ENCODE measurements around the gene GALNS.
"Not testable (repeated sequence)": the region's sequence is repeated elsewhere in the genome, so short reads cannot be mapped to it uniquely, and the experiment has no call there.

GALNS gene

DNA sequence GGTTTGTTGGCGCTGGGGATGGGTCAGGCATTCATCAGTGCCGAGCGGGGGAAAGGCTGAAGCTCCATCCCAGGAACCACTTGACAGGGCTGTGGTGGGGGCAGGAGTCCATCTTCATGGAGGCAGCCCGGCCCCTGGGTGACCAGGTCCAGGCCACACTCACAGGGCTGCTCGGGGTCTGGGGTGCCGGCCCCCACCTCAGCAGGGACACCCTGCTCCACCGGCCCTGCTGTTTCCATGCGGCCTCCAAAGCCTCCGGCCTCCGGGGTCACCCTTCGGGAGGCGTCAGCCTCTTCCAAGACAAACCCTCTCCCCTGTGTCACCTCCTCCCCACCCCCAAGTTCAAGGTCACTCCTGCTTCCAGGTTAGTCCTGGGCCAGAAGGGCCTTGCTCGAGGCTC is 22.1 kb downstream of the GALNS start:
- no peak for DNase-seq

DNA sequence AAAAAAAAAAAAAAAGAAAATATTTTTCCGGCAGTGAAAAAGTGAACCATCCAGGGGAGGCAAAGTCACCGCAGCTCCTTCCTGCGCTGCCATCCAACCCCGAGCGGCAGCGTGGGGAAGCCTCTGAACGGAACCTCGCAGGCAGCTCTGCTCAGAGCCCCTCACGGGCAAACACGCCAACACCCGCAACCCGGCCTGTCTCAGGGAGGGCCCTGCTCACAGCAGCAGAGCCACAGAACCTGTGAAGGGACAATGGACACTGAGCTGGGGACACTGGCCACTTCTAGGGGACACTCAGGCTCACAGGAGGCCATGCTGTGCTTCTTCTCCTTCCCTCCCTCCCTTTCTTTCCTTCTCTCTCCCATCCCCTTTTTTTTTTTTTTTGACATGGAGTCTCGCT is 23.7 kb downstream of the GALNS start:
- DNase-seq, result no peak

DNA sequence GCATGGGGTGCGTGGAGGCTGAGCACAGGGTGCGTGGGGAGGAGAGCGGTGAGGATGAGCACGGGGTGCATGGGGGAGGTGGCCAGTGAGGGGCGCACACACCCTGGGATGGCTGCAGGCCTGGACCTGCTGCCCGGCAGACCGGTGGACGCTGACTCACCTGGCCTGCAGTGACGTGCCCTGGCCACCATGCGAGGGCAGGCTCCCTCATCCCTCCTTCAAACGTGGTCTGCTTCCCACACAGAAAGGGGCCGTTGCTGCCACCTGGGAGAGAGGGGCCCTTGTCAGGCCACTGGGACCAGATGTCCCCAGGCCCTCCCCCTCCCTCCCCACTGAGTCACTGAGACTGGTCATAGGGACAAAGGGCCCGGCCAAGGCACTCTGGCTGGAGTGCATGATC is 24.9 kb downstream of the GALNS start:
- DNase-seq, result no peak

- DNase-seq, result no peak
These were observed 26.0 kb downstream of the GALNS start for GRCh38 chr16:88830783-88831182.

DNA sequence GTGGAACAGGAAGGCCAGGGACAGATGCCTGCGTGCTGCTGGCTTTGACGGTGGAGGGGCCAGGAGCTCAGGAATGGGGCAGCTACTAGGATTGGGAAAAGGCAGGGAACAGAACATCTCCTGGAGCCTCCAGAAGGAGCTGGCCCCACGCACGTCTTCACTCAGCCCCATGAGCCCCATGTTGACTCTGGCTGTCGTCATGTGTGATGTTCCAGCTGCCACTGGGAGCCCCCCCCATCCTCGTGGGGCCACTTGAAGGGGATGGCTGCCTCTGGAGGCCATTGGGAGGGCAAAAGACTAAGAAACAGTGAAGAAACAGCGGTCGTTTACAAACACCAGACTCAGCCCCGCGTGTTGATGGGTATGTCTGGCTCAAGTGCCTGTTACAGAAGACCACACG is 26.5 kb downstream of the GALNS start:
- DNase-seq, result no peak

DNA sequence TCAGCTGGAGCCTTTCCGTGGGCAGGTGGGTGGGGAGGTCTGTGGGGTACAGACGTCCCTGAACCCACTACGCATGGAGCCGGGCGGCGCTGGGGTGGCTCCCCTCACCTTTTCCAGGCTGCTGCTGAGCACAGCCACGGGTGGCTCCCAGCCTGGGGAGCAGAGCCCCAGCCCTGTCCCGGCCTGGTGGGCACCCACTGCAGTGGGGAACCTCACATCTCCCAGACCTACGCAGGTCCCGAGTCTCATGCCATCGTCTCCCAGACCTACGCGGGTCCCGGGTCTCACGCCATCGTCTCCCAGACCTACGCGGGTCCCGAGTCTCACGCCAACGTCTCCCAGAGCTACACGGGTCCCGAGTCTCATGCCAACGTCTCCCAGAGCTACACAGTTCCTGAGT is 28.0 kb downstream of the GALNS start:
- no peak for DNase-seq

DNA sequence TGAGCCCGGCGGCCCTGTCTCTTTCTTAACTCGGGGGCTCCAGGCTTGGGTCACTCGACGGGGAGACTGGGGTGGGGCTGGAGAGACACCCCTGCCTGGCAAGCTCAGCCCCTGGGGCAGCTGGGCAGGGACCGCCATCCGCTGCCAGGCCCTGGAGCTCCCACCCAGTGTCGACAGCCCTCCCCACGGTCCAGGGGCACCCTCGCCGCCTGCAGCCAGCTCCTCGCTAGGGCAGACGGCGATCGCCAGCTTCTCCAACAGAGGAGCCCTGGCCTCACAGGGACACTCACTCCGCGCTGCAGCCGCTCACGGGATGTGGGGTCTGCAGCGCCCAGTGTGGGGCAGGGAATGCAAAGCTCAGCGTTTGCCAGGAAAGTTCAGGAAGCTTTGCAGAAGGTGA is 29.0 kb downstream of the GALNS start:
- no peak for DNase-seq

DNA sequence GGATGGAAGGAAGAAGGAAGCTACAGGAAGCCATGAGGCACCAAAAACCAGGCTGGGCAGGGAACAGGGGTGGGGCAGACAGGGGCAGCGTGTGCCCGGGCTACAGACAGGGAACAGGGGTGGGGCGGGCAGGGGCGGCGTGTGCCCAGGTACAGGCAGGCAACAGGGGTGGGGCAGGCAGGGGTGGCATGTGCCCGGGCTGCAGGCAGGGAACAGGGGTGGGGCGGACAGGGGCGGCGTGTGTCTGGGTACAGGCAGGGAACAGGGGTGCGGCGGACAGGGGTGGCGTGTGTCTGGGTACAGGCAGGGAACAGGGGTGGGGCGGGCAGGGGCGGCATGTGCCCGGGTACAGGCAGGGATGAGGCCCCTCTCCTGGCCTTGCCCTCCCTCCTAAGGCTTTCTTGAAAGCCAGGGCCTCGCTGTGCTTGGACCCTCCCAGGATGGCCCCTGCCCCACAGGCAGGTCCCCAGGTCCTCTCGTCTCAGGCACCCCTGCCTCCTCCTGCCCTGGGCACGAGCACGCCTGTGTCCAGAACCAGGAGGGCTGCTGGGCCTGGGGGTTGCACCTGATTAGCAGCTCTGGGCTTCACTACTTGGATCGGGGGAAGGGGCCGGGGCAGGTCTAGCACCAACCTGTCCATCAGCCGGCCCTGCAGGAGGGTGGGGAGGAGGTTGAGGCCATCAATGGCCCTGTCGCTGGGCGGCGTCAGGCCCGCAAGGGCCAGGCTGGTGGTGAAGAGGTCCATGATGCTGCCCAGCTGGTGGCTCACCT is 30.5 kb downstream of the GALNS start:
- DNase-seq, result no peak

DNA sequence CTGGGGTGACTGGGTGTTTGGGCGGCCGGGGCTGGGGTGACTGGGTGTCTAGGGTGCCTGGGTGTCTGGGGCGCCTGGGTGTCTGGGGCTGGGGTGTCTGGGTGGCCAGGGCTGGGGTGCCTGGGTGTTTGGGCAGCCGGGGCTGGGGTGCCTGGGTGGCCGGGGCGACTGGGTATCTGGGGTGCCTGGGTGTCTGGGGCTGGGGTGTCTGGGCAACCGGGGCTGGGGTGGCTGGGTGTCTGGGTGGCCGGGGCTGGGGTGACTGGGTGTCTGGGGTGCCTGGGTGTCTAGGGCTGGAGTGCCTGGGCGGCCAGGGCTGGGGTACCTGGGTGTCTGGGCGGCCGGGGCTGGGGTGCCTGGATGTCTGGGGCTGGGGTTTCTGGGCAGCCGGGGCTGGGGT is 31.6 kb downstream of the GALNS start:
- no peak for DNase-seq

DNA sequence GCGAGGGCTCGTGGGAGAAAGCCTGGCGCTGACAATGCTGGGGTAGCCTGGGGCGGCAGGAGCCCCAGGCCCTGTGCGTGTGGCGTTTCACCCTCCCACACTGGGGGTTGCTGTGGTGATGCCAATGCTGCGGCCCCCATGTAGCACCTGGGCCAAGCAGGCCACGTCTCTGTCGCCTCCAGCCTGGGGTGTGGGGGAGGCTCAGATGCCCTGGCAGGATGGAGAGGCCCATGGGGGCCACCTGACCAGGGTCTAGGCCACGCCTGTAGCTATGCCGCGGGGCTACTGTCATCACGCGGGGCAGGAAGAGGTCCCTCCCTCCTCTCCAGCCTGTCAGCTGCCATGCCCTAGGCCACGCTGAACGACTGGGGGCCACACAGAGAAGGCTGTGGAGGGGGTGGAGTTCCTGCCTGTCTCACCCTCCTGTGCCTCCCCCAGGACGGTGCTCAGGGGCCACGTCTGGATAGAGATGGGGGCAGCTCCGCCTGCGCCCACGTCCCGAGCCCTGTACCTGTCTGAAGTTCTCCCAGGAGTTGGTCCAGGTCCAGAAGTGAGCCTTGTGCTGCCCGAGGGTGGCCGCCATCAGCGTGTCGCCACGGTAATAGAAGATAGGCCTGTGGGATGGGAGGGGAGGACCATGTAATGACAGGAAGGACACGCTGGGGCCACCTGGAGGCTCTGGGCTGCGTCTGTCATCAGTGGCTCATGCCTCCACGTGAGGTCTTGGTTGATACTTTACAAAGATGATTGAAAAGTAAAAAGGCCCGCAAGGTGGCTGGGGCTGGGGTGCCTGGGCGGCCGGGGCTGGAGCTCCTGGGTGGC is 32.3 kb downstream of the GALNS start:
- no peak for DNase-seq

DNA sequence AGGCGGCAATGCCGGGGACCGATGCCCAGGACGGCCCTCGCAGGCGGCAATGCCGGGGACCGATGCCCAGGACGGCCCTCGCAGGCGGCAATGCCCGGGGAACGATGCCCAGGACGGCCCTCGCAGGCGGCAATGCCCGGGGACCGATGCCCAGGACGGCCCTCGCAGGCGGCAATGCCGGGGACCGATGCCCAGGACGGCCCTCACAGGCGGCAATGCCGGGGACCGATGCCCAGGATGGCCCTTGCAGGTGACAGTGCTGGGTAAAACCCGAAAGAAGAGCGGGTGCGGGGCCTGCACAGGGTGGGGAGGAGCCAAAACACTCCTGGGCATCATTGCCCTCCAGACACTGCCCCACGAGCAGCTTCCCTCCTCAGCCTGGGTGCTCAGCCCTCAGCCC is 33.1 kb downstream of the GALNS start:
- DNase-seq, result not testable (repeated sequence)

GRCh38 chr16:88822281-88823040 is 34.3 kb downstream of the GALNS start:
- no peak for DNase-seq

DNA sequence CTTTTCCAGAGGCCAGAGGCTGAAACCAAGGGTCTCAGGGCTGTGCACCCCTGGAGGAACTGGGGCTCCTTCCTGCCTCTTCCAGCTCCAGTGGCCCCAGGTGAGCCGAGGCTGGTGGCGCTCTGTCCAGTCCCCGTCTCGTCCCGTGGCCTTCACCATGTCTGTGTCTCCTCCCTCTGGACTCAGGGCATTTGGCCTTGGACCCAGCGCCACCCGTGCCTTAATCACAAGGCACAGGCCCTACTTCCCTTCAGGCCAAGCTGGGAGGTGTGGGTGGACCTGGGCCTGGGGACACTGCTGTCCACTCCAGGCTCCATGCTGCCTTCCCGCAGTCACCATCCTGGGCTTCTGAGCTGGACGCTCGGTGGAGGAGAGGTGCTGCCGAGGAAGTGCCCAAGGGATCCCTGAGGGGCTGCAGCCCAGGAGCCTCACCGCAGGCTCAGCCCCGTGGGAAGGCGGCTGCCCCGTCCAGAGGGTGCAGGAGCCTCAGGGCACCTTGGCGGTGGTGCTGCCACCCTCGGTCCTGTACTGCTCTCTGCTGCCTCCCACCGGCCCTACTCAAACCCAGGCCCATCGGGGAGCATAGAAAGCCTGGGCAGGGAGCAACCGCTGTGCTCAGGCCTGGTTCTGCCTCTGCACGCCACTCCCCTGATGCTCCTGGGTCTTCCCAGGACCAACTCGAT is 35.4 kb downstream of the GALNS start:
- DNase-seq, result no peak

DNA sequence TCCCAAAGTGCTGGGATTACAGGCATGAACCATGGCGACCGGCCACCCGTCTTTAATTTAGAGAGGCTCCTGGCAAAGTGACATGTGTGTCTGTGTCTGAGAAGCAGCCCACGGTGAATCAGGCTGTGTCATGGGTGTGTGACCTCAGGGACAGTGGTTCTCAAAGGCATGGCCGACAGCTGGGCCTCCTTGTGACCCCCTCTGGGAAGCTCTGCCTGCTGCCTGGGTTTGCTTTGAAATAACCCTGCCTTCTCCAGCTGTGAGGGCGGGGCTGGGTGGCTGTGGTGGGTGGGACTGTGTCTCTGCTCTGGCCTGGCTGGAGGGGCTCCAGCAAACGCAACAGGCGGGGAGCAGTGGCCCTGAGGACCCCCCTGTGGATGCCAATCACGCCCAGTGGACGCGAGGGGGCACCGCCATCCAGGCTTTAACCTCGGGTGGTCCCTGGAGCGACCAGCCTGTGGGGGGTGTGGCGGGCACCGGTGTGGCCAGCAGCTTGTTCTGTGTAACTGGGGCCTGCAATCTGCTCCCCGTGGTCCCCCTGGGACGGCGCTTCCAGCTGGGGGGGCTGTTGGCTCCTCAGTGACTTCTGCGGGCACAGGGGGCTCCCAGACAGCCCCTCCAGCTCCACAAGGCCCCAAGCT is 36.2 kb downstream of the GALNS start:
- DNase-seq, result no peak

DNA sequence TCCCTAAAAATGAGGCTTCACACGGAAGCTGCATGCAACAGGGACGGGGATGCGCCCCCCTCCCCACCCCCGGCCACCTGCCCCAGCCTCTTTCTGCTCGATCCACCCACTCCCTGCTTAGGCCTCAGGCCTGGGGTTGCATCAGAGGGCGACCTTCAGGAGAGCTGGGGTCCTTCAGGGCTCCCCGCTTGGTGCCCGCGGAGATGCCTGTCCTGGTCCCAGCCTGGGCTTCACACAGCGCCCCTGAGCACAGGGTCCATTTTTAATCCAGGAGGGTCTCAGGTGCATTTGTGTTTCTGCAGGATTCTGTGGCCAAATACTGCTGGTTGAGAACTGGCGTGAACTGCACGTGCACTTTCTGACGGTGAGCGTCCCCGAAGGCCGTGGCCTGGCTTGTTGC is 37.6 kb downstream of the GALNS start:
- DNase-seq, result no peak

GRCh38 chr16:88818575-88818874 is 38.2 kb downstream of the GALNS start:
- DNase-seq, result no peak

DNA sequence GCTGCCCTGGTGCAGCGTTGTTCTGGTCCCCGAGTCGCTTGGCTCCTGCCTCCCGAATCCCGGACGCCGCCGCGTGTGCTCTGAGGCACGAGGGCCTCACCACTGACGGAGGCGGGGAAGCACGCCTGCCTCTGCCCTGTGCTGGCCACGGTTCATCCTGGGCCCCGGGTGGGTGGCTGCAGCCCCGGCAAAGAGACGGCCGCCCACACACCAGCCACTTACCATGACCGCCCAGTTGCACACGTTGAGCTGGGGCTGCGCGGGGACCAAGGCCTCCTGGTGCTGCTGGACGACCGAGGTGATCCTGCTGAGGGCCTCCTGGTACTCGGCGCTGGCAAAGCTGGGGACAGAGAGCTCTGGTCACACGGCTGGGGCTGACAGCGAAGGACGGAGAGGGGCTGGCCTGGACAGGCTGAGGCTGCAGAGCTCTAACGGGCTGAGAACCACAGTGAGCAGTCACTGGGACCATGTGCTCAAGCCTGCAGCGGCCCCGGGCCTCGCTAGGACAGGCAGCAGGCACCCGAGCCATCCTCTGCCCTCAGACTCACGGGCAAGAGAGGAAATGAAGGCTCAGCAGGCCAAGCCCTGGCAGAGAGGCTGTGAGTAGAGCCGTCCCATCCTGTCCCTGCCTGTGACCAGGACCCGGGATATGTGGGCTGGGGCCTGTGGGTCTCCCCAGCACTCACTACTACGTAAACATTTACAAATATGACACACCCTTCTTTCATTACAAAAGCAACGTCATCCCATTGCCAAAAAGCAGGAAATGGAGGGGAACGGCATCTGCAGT is 38.8 kb downstream of the GALNS start:
- DNase-seq, result no peak

- DNase-seq, result no peak
These were observed 39.8 kb downstream of the GALNS start for GRCh38 chr16:88816736-88817535.

DNA sequence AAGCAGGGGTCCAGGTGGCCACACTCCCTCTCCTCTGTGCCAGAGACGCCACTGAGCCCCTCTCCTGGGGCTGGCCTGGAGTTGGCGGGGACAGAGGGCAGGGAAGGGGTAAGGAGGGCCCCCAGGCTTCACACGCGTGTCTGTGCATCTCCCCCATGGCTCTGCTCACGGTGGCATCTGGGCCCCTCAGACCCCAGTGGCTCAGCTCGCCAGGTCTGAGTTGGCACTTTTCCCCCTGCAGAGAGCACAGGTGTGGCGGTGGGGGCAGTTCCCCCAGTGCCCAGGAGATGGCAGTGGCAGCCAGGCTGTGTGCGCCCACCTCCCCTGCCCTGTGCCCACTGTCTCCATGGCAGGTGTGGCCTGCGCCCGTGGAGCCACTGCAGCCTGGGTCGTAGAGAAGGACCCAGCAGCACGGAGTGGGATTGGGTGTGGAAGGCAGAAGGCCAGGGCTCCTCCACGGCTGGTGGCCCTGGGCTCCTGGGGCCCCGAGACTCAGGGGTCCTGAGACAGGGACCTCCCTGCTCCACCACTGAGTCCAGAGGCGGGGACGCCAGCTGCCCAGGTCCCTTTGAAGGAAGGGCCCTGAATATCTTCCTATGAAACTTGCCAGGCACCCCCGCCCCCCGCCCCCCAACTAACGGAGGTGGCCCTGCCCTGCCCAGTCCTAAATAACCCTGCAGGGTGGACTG is 40.7 kb downstream of the GALNS start:
- no peak for DNase-seq

DNA sequence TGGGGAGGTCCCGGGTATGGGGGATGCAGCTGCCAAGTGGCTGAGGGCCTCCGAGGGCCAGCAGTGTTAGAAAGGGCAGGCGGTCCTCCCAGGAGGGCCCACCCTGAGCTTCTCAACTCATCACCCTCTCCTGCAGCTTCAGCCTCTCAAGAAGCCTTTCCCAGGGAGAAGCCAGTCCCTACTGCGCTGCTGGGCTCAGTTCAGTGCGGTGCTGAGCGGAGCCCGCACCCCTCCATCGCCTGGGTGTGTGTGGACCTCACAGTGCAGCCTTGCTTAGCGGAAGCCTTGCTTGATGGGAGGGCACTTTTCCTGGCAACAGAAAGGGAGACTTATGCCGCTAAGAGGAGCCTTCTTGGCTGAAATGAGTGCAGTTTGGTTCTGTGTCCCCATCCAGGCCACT is 41.5 kb downstream of the GALNS start:
- DNase-seq, result no peak

- no peak for DNase-seq
These were observed 42.6 kb downstream of the GALNS start for GRCh38 chr16:88814144-88814502.
